GM18498 (cell line): ENCODE results near the gene PAX2.

ENCODE experiments used
- ATAC-seq: cut with Tn5 transposase; IDR thresholded peaks from one replicate; pipeline ENCODE4 v1.9.1; 2021; ENCODE audit warnings: mild to moderate bottlenecking, moderate library complexity; ENCODE audit not compliant: unreplicated experiment

The PAX2 gene

DNA sequence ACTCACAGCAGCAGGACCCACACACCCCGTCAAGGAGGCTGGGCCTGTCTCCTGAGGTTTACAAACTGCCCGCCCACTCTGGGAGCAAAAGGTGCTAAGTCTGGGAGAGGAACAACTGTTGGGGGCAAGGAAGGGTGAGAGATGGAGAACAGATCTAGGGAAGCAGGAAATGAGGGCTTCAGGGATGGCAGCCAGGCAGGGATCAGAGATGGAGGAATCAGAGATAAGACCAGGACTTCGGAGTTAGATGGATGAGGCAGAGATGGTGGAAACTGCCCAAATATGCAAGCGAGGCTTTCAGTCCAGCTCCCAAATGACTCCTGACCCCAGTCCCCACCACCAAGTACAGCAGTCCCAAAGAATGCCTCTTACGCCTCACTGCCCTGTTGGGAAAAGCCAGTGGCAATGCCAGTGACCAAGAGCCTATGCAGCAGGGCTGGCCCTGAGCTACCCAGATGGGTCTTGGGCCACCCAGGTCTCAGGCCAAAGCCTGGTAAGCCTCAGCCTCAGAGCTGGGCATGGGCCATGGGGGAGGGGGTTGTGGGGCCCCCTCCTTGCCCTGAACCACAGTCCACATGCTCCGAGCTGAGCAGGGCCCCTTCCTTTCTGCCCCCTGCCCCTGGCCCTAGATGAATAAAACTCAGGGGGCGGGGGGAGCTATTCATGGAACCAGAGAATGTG lies 127.9 kb downstream of the PAX2 start:
- ATAC-seq, result no peak

DNA sequence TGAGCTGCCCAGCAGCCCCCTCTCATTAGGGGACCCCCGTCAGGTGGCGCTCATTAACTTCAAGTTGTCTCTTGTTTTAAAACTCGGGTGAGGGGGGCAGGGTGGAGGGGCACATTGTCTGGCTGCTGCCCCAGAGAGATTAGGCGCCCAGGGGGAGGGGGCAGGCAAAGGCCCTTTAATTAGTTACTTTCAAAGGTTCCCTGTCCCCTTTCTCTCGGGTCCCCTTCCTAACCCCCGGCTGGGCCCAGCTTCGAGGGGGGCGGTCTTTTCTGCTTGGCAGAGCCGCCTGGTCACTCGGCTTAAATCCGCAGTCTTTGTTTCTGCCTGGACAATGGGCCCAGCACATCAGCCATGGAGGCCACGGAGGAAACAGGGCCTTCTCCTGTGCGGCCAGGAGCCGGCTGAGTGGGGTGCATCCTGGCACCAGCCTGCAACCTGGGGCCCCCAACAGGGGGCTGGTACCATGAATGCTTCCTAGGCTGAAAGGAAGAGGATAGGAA lies 128.5 kb downstream of the PAX2 start:
- no peak for ATAC-seq

DNA sequence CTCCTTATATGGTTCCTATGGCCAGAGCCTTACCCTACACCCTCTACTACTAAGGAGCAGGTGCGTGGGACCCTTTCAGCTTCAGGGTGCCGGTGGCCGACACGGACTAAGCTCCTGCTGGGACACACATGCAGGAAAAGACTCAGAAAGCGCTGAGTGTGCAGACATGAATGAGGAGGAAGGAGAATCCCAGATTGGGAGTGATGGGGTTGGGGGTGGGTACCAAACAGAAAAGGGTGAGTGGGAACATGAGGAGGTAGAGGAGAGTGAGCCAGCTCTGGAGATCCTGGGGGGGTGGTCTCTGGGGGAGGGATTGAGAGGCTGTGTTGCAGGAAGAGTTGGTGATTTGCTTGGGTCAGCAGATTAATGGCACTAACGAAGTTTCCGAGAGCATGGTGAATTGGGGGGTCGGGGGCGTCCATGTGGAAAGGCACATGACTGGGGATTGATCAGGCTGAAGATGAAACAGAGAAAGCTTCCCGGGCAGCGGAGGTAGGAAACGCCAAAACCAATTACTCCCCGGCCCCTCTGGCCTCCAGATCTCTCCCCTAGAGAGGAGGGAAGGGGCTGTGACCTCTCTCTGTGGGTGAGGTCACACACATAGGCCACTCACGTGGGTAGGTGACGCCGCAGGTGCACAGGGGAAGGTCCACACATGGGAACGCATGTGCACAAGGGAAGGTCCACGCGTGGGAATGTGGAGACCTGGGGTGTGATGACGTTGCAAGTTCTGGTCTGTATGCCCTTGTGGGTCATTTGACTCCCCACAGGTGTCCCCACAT lies 129.5 kb downstream of the PAX2 start:
- no peak for ATAC-seq

DNA sequence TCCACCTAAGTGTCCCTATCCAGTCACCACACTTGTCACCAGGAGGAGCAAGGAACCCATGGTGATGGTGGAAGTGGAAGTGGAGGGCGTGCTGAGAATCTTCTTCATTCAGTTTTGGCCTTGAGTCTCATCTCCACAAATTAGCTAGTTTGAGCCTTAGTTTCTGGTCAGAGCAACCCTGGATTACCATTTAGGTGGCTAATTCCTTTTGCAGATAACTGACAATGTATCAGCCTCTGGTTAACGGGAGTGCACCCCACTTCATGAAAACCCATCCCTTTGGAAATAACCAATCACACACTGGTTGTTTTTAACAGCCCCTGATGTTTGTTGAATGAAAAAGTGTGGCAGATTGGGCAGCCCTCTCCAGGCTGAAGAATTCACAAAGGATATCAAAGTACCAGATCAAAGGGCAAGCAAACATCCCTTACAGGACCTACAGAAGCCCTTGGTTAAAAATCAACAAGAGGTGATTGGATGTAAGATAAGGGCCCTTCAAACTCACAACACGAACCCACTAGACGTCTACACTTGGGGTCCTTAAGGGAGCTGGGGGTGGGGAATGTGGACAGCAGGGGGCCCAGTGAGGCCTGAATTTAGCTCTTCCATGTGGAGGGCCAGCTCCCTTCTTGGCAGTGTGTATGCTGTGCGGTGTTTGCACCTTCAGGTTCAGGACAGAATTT lies 130.2 kb downstream of the PAX2 start:
- no peak for ATAC-seq

DNA sequence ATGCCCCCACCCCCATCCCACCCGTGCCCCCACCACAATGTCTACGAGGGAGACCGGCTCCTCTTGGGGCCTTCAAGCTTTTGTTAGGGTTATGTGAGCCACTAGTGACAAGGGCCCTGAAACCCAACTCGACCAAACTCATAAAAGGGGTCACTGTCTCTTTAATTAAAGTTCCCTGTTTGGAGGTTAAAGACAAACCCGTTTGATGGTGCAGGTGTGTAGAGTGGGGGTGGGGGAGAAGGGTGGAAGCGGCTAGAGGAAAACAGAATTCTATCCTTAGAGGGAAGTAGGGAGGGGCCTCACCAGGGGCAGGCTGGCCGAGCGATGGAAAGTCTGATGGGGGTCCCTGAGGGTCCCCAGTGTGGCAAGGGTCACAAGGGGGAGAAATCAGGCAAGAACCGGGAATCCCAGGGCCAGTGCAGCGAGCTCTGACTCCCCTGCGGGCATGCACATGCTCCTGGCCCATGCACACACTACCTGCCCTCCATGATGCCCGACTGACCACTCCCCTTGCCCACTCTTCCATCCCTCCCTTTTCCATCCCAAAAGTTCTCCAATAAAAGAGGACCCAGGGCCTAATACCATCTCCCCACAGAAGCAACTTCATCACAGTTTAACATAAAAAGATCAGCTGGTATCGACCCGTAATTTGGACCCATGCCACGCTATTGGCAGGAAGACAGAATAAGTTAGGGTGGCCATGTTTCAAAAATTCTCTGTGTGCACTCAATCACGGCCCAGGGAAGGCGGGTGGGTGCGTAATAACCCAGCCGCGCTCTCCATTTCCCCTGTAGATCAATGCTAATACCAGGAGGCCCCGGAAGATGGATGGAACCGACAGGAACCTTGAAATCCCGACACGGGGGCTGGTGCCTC lies 131.4 kb downstream of the PAX2 start:
- ATAC-seq, result no peak

DNA sequence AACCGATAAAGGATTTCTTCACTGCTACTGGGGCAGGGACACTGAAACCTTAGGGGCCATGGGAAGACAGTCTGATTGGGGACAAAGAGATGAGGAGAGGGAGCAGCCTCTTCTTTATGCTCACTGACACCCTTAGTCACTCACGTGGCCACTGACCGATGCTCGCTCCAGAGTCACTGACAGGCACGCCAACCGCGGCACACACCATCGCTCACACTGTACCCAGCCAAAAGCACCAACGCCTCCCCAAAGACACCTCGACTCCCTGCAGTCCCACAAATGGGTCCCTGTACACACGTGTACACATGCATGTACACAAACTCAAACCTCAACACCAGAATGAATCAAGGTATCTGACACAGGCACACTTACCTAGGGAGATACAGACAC lies 132.1 kb downstream of the PAX2 start:
- no peak for ATAC-seq

DNA sequence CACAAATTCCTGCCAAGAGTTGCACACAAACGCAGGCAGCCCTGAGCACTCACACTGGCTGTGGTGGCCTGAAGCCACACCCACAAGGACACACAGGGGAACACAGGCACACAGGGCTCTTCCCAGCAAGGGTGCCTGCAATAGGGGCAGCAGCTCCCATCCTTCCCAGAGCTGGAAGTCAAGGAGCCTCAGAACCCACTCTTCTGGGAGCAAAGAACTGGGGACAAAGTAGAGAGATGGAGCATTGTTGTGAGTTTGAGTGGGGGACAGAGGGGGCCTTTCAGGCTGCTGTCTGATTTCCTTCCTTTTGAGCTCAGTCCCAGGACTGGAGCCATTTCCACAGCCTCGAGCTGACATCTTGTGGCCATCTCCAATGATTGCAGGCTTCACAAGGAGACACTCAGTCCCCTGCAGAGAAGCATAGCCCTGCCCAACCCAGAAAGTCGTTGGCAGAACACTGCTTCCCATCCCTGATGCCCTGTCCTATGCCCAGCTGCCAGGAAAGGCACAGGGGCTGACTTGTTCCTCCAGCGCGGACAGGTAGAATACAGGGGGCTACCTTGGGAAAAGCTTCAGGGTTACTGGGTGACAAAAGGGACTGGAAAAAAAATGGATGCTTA lies 133.0 kb downstream of the PAX2 start:
- ATAC-seq, result no peak
